ENCODE results near the gene RSPH9. TPM values are rescaled to one million over a fixed set of nuclear protein-coding genes. Genes with fewer than 3 reads are reported as not detected.
A peak's percentile ranks its signal among the peaks of the same experiment; 100 is the strongest.

RSPH9 gene
- total RNA-seq, 1 donor from 2014 or later = not detected

GRCh38 chr6:43715056-43715788, 70.4 kb downstream of the RSPH9 start:
- Mint-ChIP-seq H3K4me1 (peaks cover 60% of the 10 kb centered on the region), H3K9me3 (no peaks in the 10 kb centered on the region), H3K4me3 (peak overlapping the region; percentile 81), H3K36me3 (ENCODE audit: low read depth) (no peaks in the 10 kb centered on the region), H3K27ac (peak overlapping the region; percentile 91), H3K27me3 (peaks cover 5% of the 10 kb centered on the region)
- intact Hi-C loops (cut with micrococcal nuclease) = loop anchor here (1.0 to 10.0 kb wide), 8 partner anchors 10 to 598 kb away; partner anchors contain the start of genes AARS2, MRPS18A and NFKBIE
- no peak for TF ChIP-seq CTCF (IDR thresholded peaks at IDR 0.05)
- DNase-seq = no peak
- ChIA-PET POLR2A (interaction anchor here (0.6 to 4.1 kb wide), 24 partner anchors 10 to 1151 kb away, joined by 3 to 122 read pairs (median 4); partner anchors contain the start of genes GTPBP2, HSP90AB1, MAD2L1BP and MRPS18A), CTCF (interaction anchor here (0.7 to 2.5 kb wide), 10 partner anchors 9 to 364 kb away, joined by 3 to 23 read pairs (median 6); partner anchors contain the start of gene VEGFA)
- ATAC-seq (ENCODE audit: low read depth) = peak; percentile 82

GRCh38 chr6:43716099-43716498, 71.3 kb downstream of the RSPH9 start:
- Mint-ChIP-seq H3K36me3 (ENCODE audit: low read depth) (no peaks in the 10 kb centered on the region), H3K27me3 (peaks cover 5% of the 10 kb centered on the region), H3K4me3 (no peak overlapping the region), H3K4me1 (peaks cover 58% of the 10 kb centered on the region), H3K9me3 (no peaks in the 10 kb centered on the region), H3K27ac (peak overlapping the region; percentile 90)
- no peak for ATAC-seq (ENCODE audit: low read depth)
- ChIA-PET CTCF (interaction anchor here (1.2 to 2.5 kb wide), 4 partner anchors 8 to 363 kb away, joined by 3 to 23 read pairs (median 8); no protein-coding TSS in a partner anchor), POLR2A (interaction anchor here (0.7 to 4.1 kb wide), 5 partner anchors 9 to 590 kb away, joined by 3 to 122 read pairs (median 41); partner anchors contain the start of gene VEGFA)
- intact Hi-C loops (cut with micrococcal nuclease) = loop anchor here (10.0 kb wide), 2 partner anchors 331 to 549 kb away; partner anchors contain the start of gene NFKBIE
- no peak for TF ChIP-seq CTCF (IDR thresholded peaks at IDR 0.05)
- no peak for DNase-seq

- no peaks in the 10 kb centered on the region for H3K9me3 Mint-ChIP-seq
- TF ChIP-seq CTCF (IDR thresholded peaks at IDR 0.05) = no peak
- H3K27ac Mint-ChIP-seq = no peak overlapping the region
- ChIA-PET POLR2A (no interaction called here), CTCF (no interaction called here)
- intact Hi-C loops (cut with micrococcal nuclease) = loop anchor here (10.0 kb wide), 2 partner anchors 333 to 547 kb away; partner anchors contain the start of gene NFKBIE
- H3K27me3 Mint-ChIP-seq = peaks cover 5% of the 10 kb centered on the region
- H3K4me1 Mint-ChIP-seq = peaks cover 49% of the 10 kb centered on the region
- ATAC-seq (ENCODE audit: low read depth) (no peak), DNase-seq (no peak)
- no peaks in the 10 kb centered on the region for H3K36me3 Mint-ChIP-seq (ENCODE audit: low read depth)
- no peak overlapping the region for H3K4me3 Mint-ChIP-seq
Observed at GRCh38 chr6:43717389-43717788, 72.6 kb downstream of the RSPH9 start.

GRCh38 chr6:43717822-43718221, 73.0 kb downstream of the RSPH9 start:
- CTCF ChIA-PET = interaction anchor here (1.2 kb wide), 1 partner anchor 52 kb away, joined by 3 read pairs; no protein-coding TSS in a partner anchor

More at GRCh38 chr6:43717822-43718221, 73.0 kb downstream of the RSPH9 start:
- Mint-ChIP-seq H3K4me3 (no peak overlapping the region), H3K9me3 (no peaks in the 10 kb centered on the region), H3K36me3 (ENCODE audit: low read depth) (no peaks in the 10 kb centered on the region), H3K27me3 (peaks cover 5% of the 10 kb centered on the region), H3K27ac (peak overlapping the region; percentile 24), H3K4me1 (peaks cover 44% of the 10 kb centered on the region)
- no peak for TF ChIP-seq CTCF (IDR thresholded peaks at IDR 0.05)
- POLR2A ChIA-PET = interaction anchor here (1.1 kb wide), 1 partner anchor 15 kb away, joined by 3 read pairs; no protein-coding TSS in a partner anchor
- no peak for ATAC-seq (ENCODE audit: low read depth)
- DNase-seq = no peak
- intact Hi-C loops (cut with micrococcal nuclease) = loop anchor here (10.0 kb wide), 2 partner anchors 333 to 547 kb away; partner anchors contain the start of gene NFKBIE
